HCT116 (cell line): ENCODE data around the gene SHROOM1. TPM values are rescaled to one million over a fixed set of nuclear protein-coding genes. Genes with fewer than 3 reads are reported as not detected.

Experiments used
- ATAC-seq: fragments of 200-7000 bp; cut with Tn5 transposase; 2 replicates; pipeline ENCODE4 v1.9.1; 2020; ENCODE audit warnings: mild to moderate bottlenecking, moderate library complexity
- BruUV-seq: library from RNA; stranded (reverse); fragments of 400-500 nt; replicated peaks from 2 replicates; lab custom pipeline; 2021; lab: Mats Ljungman, UMichigan
- CTCF ChIA-PET: fragments of 300-600 bp; sonication (Branson Sonifier 250); formaldehyde crosslinking; loops from one replicate; lab custom pipeline; 2021; ENCODE audit warnings: antibody characterized with exemption; lab: Charles Lee
- POLR2A ChIA-PET: fragments of 300-600, 350-600 bp; sonication (Branson Sonifier 250); formaldehyde crosslinking; loops from one replicate; lab custom pipeline; 2021; ENCODE audit warnings: antibody characterized with exemption; lab: Charles Lee
- RAD21 ChIA-PET, 2 experiments: fragments of 300-600 bp; sonication (Branson Sonifier 250); formaldehyde crosslinking; loops; one replicate each; lab custom pipeline; 2023; ENCODE audit warnings: low total read pairs in 2 of 2; ENCODE audit not compliant: uncharacterized antibody in 2 of 2, unreplicated experiment in 2 of 2, low non-redundant PET in 1 of 2; lab: Charles Lee
- DNase-seq: peaks from one replicate; pipeline ENCODE4 v3.0.0-alpha.2; 2010; ENCODE audit warnings: low read depth, low spot score
- H2AFZ ChIP-seq: fragments of 200-600 bp; shearing (Covaris generic), sonication (generic); 2 replicates; pipeline ENCODE4 v1.6.1; 2017; ENCODE audit warnings: low read depth, mixed run types, mixed read lengths, antibody characterized with exemption, low read length; ENCODE audit not compliant: poor library complexity, severe bottlenecking
- H3K27ac ChIP-seq: 2 replicates; pipeline ENCODE4 v1.5.1; 2012; ENCODE audit warnings: low read depth, low read length
- H3K27me3 ChIP-seq: fragments of 200-600 bp; sonication (generic); 2 replicates; pipeline ENCODE4 v1.6.1; 2016; ENCODE audit warnings: mixed run types, low read length, mixed read lengths; ENCODE audit not compliant: insufficient read depth
- H3K36me3 ChIP-seq, 2 experiments: fragments of 200-500 bp in 1 of 2; fragments of 200-600 bp in 1 of 2; sonication (Bioruptor generic) in 1 of 2; sonication (generic) in 1 of 2; 2 replicates each; pipeline versions ENCODE4 v1.5.1 to v1.6.1; 2014 to 2016; ENCODE audit warnings: low read length in 2 of 2, inconsistent platforms in 1 of 2, mixed read lengths in 1 of 2, mixed run types in 1 of 2; ENCODE audit not compliant: insufficient read depth in 2 of 2, control insufficient read depth in 1 of 2
- H3K4me1 ChIP-seq, 2 experiments: fragments of 200-600 bp in 1 of 2; sonication (generic) in 1 of 2; 2 replicates each; pipeline versions ENCODE4 v1.5.1 to v1.6.1; 2012 to 2017; ENCODE audit warnings: low read length in 2 of 2, inconsistent platforms in 1 of 2, mild to moderate bottlenecking in 1 of 2, mixed read lengths in 1 of 2, mixed run types in 1 of 2, moderate library complexity in 1 of 2; ENCODE audit not compliant: insufficient read depth in 2 of 2, control insufficient read depth in 1 of 2
- H3K4me2 ChIP-seq: fragments of 200-600 bp; sonication (generic); 2 replicates; pipeline ENCODE4 v1.6.1; 2017; ENCODE audit warnings: mixed run types, low read length, mixed read lengths
- H3K4me3 ChIP-seq, 2 experiments: fragments of 200-600 bp in 1 of 2; sonication (generic) in 1 of 2; replicated peaks in 1 of 2; 2 replicates each; pipeline ENCODE4 v1.5.1; 2011 to 2016; ENCODE audit warnings: low read length in 2 of 2, control low read depth in 1 of 2, low read depth in 1 of 2, mild to moderate bottlenecking in 1 of 2, mixed read lengths in 1 of 2, mixed run types in 1 of 2
- H3K79me2 ChIP-seq: fragments of 200-600 bp; sonication (generic); 2 replicates; pipeline ENCODE4 v1.6.1; 2017; ENCODE audit warnings: mild to moderate bottlenecking, mixed run types, low read length, moderate library complexity, mixed read lengths; ENCODE audit not compliant: insufficient read depth
- H3K9ac ChIP-seq: fragments of 200-600 bp; sonication (generic); 2 replicates; pipeline ENCODE4 v1.6.1; 2016; ENCODE audit warnings: low read length, mixed read lengths
- H3K9me2 ChIP-seq: fragments of 200-600 bp; sonication (generic), shearing (Covaris generic); 2 replicates; pipeline ENCODE4 v1.6.1; 2017; ENCODE audit warnings: mixed run types, mild to moderate bottlenecking, moderate library complexity; ENCODE audit not compliant: insufficient read depth
- H3K9me3 ChIP-seq, 2 experiments: fragments of 200-500 bp in 1 of 2; fragments of 200-600 bp in 1 of 2; sonication (Bioruptor generic) in 1 of 2; sonication (generic) in 1 of 2; 2 replicates each; pipeline ENCODE4 v1.6.1; 2014 to 2017; ENCODE audit warnings: low read length in 2 of 2, mixed read lengths in 2 of 2, inconsistent platforms in 1 of 2, low read depth in 1 of 2, mild to moderate bottlenecking in 1 of 2, mixed run types in 1 of 2, moderate library complexity in 1 of 2; ENCODE audit not compliant: control insufficient read depth in 1 of 2, insufficient read depth in 1 of 2
- H4K20me1 ChIP-seq: fragments of 200-600 bp; sonication (generic), shearing (Covaris generic); 2 replicates; pipeline ENCODE4 v1.6.1; 2017; ENCODE audit warnings: mixed run types, mild to moderate bottlenecking, moderate library complexity; ENCODE audit not compliant: insufficient read depth
- EGR1 ChIP-seq: IDR thresholded peaks from 2 replicates; pipeline ENCODE4 v1.6.1; 2012; ENCODE audit warnings: low read depth
- ELF1 ChIP-seq: IDR thresholded peaks from 2 replicates; pipeline ENCODE4 v1.6.1; 2012; ENCODE audit warnings: low read depth, borderline replicate concordance
- EZH2phosphoT487 ChIP-seq: fragments of 200-600 bp; IDR thresholded peaks from 2 replicates; pipeline ENCODE4 v1.6.1; 2018; ENCODE audit warnings: antibody characterized with exemption, borderline replicate concordance
- JUND ChIP-seq: IDR thresholded peaks from 2 replicates; pipeline ENCODE4 v1.6.1; 2012
- REST ChIP-seq: IDR thresholded peaks from 2 replicates; pipeline ENCODE4 v1.6.1; 2012; ENCODE audit warnings: low read depth
- SIN3A ChIP-seq: IDR thresholded peaks from 2 replicates; pipeline ENCODE4 v1.6.1; 2012; ENCODE audit warnings: low read depth
- SRF ChIP-seq: IDR thresholded peaks from 2 replicates; pipeline ENCODE4 v1.6.1; 2012; ENCODE audit warnings: low read depth
- TCF7L2 ChIP-seq: IDR thresholded peaks from 2 replicates; pipeline ENCODE4 v1.7.0; 2011; ENCODE audit warnings: borderline replicate concordance, inconsistent platforms; ENCODE audit not compliant: insufficient read depth, insufficient read length; ENCODE audit errors: extremely low read depth
- YY1 ChIP-seq: IDR thresholded peaks from 2 replicates; pipeline ENCODE4 v1.6.1; 2011; ENCODE audit warnings: low read length, low read depth, moderate library complexity, mild to moderate bottlenecking; ENCODE audit not compliant: insufficient replicate concordance; ENCODE audit errors: extremely low read depth
- ZNF274 ChIP-seq: fragments of 200-500 bp; sonication (Bioruptor generic); IDR thresholded peaks from 2 replicates; pipeline ENCODE4 v1.6.1; 2014; ENCODE audit warnings: mild to moderate bottlenecking, low read depth, low read length, inconsistent platforms
- intact Hi-C: fragments of 100-400 bp; cut with micrococcal nuclease; formaldehyde crosslinking; loops from 2 replicates; pipeline ENCODE4 v1.10.0; 2022
- total RNA-seq: library from RNA; stranded (reverse); gene quantifications from one replicate; pipeline ENCODE4 v1.2.1, GENCODE V29; 2021; ENCODE audit not compliant: unreplicated experiment

Gene SHROOM1
- total RNA-seq, 1 experiment from 2014 or later = 9.5 TPM

GRCh38 chr5:132825033-132825833, 5.2 kb downstream of the SHROOM1 start:
- Histone ChIP-seq H3K4me3 (no peak overlapping the region), H4K20me1 (no peaks in the 10 kb centered on the region), H3K4me2 (no peak overlapping the region), H3K79me2 (peaks cover 6% of the 10 kb centered on the region; the same call in 1 of the 2 replicates), H3K4me1 (peaks cover 7 to 17% of the 10 kb centered on the region in 2 experiments; a peak in 3 of 4 replicates), H3K27ac (no peak overlapping the region), H3K27me3 (no peaks in the 10 kb centered on the region), H2AFZ (no peak overlapping the region), H3K9me2 (no peaks in the 10 kb centered on the region), H3K9ac (no peak overlapping the region), H3K9me3 (no peaks in the 10 kb centered on the region), H3K36me3 (no peaks in the 10 kb centered on the region)
- ChIA-PET POLR2A (no interaction called here), RAD21 (no interaction called here), CTCF (no interaction called here)
- no peak for ATAC-seq
- TF ChIP-seq EZH2phosphoT487 (no peak), SIN3A (no peak), TCF7L2 (no peak), JUND (no peak), REST (no peak), YY1 (no peak), EGR1 (no peak), ELF1 (no peak), ZNF274 (no peak), SRF (no peak)
- no TSS peak for BruUV-seq
- intact Hi-C loops = no loop called here
- DNase-seq = no peak
